HepG2 (cell line): ENCODE data around the gene LILRB2. TPM values are rescaled to one million over a fixed set of nuclear protein-coding genes. Genes with fewer than 3 reads are reported as not detected.
"Not testable (repeated sequence)": the region's sequence is repeated elsewhere in the genome, so short reads cannot be mapped to it uniquely, and the experiment has no call there.

Source experiments
- ATAC-seq: fragments of 200-7000 bp; cut with Tn5 transposase; 3 replicates; pipeline ENCODE4 v1.9.1; 2020; ENCODE audit warnings: mild to moderate bottlenecking, moderate library complexity
- BruUV-seq: library from RNA; stranded (reverse); fragments of 400-500 nt; replicated peaks from 2 replicates; lab custom pipeline; 2021; lab: Mats Ljungman, UMichigan
- CTCF ChIA-PET: fragments of 300-600 bp; formaldehyde crosslinking; extraction: SDS; loops from one replicate; lab custom pipeline; 2021; ENCODE audit warnings: low total read pairs, inconsistent platforms, low intra/inter-chr PET ratio; lab: Yijun Ruan, JAX
- POLR2A ChIA-PET: fragments of 350-600 bp; sonication (Branson Sonifier 250); formaldehyde crosslinking; loops from one replicate; lab custom pipeline; 2020; ENCODE audit warnings: antibody characterized with exemption, inconsistent platforms; lab: Yijun Ruan, JAX
- DNase-seq: peaks from one replicate; pipeline ENCODE4 v3.0.0-alpha.2; 2015; ENCODE audit warnings: low spot score
- FAIRE-seq: peaks from 3 replicates; lab custom pipeline; 2011; peaks lifted over from hg19 to GRCh38; lab: Jason Lieb, UNC
- H2AFZ ChIP-seq: one replicate; pipeline ENCODE4 v1.6.1; 2011; ENCODE audit warnings: low read length, inconsistent platforms
- H3K27ac ChIP-seq: fragments of 300-600 bp; 3 replicates; pipeline ENCODE4 v1.8.0; 2011; ENCODE audit warnings: mixed run types, mild to moderate bottlenecking, mixed read lengths, low read length, inconsistent platforms; ENCODE audit not compliant: insufficient read depth; ENCODE audit errors: extremely low read length
- H3K27me3 ChIP-seq, 2 experiments: fragments of 200-600 bp in 1 of 2; 2 replicates in 1 of 2; 3 replicates in 1 of 2; pipeline versions ENCODE4 v1.6.0 to v1.8.0; 2011; ENCODE audit warnings: low read length in 2 of 2, mild to moderate bottlenecking in 2 of 2, moderate library complexity in 2 of 2, inconsistent platforms in 1 of 2; ENCODE audit not compliant: insufficient read depth in 2 of 2, control insufficient read depth in 1 of 2
- H3K36me3 ChIP-seq, 2 experiments: fragments of 200-600 bp in 1 of 2; replicated peaks in 1 of 2; 2 replicates in 1 of 2; 3 replicates in 1 of 2; pipeline versions ENCODE4 v1.5.1 to v1.8.0; 2011; ENCODE audit warnings: low read length in 2 of 2, inconsistent platforms in 1 of 2; ENCODE audit not compliant: insufficient read depth in 2 of 2, control insufficient read depth in 1 of 2
- H3K4me1 ChIP-seq: 2 replicates; pipeline ENCODE4 v1.5.1; 2012; ENCODE audit warnings: low read length, inconsistent platforms; ENCODE audit not compliant: insufficient read depth
- H3K4me2 ChIP-seq: 2 replicates; pipeline ENCODE4 v1.6.0; 2011; ENCODE audit warnings: low read depth, low read length, inconsistent platforms
- H3K4me3 ChIP-seq, 3 experiments: fragments of 200-600 bp in 1 of 3; sonication (generic), shearing (Covaris generic) in 1 of 3; replicated peaks in 1 of 3; 2 replicates each; pipeline ENCODE4 v1.5.1; 2011 to 2016; ENCODE audit warnings: low read length in 3 of 3, inconsistent platforms in 2 of 3, low read depth in 2 of 3, mild to moderate bottlenecking in 2 of 3, control low read depth in 1 of 3, mixed read lengths in 1 of 3; ENCODE audit not compliant: insufficient read depth in 1 of 3
- H3K79me2 ChIP-seq: one replicate; pipeline ENCODE4 v1.6.1; 2011; ENCODE audit warnings: low read length, inconsistent platforms; ENCODE audit not compliant: insufficient read depth
- H3K9ac ChIP-seq: 2 replicates; pipeline ENCODE4 v1.6.0; 2011; ENCODE audit warnings: mild to moderate bottlenecking, low read depth, low read length, inconsistent platforms; ENCODE audit not compliant: insufficient read depth
- H3K9me3 ChIP-seq: 2 replicates; pipeline ENCODE4 v1.5.1; 2012; ENCODE audit warnings: mild to moderate bottlenecking, low read length
- H4K20me1 ChIP-seq: 2 replicates; pipeline ENCODE4 v1.6.0; 2011; ENCODE audit warnings: inconsistent platforms, mild to moderate bottlenecking, low read length, moderate library complexity; ENCODE audit not compliant: insufficient read depth
- CBFB ChIP-seq: sonication (generic); formaldehyde crosslinking; IDR thresholded peaks from 2 replicates; pipeline ENCODE4 v1.4.0; 2020; ENCODE audit warnings: missing genetic modification reagents
- ETV5 ChIP-seq: IDR thresholded peaks from 2 replicates; pipeline ENCODE4 v1.6.1; 2018; ENCODE audit warnings: missing biosample characterization, missing genetic modification reagents, inconsistent platforms, borderline replicate concordance
- FOSL2 ChIP-seq: sonication (generic); formaldehyde crosslinking; IDR thresholded peaks from 2 replicates; pipeline ENCODE4 v1.4.0; 2020; ENCODE audit warnings: missing genetic modification reagents
- MBD4 ChIP-seq: IDR thresholded peaks from 2 replicates; pipeline ENCODE4 v1.6.1; 2012; ENCODE audit warnings: low read length, inconsistent platforms, borderline replicate concordance
- MNT ChIP-seq: fragments of 450-650 bp; IDR thresholded peaks from 2 replicates; pipeline ENCODE4 v1.6.1; 2016
- NPAS2 ChIP-seq: sonication (generic); formaldehyde crosslinking; IDR thresholded peaks from 2 replicates; pipeline ENCODE4 v1.8.0; 2022; ENCODE audit warnings: mild to moderate bottlenecking, missing genetic modification reagents, borderline replicate concordance
- NR3C1 ChIP-seq: sonication (generic); formaldehyde crosslinking; IDR thresholded peaks from 2 replicates; pipeline ENCODE4 v1.4.0; 2020; ENCODE audit warnings: missing genetic modification reagents
- SNAPC2 ChIP-seq: sonication (generic); formaldehyde crosslinking; IDR thresholded peaks from 2 replicates; pipeline ENCODE4 v1.8.1; 2022; ENCODE audit warnings: mild to moderate bottlenecking, missing genetic modification reagents
- TRIM24 ChIP-seq: sonication (generic); formaldehyde crosslinking; IDR thresholded peaks from 2 replicates; pipeline ENCODE4 v1.8.0; 2022; ENCODE audit warnings: mild to moderate bottlenecking, missing genetic modification reagents
- ZBTB38 ChIP-seq: sonication (generic); formaldehyde crosslinking; IDR thresholded peaks from 2 replicates; pipeline ENCODE4 v1.5.1; 2020; ENCODE audit warnings: mild to moderate bottlenecking, missing genetic modification reagents
- ZFX ChIP-seq: sonication (generic); formaldehyde crosslinking; IDR thresholded peaks from 2 replicates; pipeline ENCODE4 v1.4.0; 2020; ENCODE audit warnings: mild to moderate bottlenecking, low read depth, missing genetic modification reagents, moderate library complexity
- ZMYM2 ChIP-seq: sonication (generic); formaldehyde crosslinking; IDR thresholded peaks from 2 replicates; pipeline ENCODE4 v1.8.0; 2022; ENCODE audit warnings: mild to moderate bottlenecking, missing genetic modification reagents
- ZMYM3 ChIP-seq: sonication (generic); formaldehyde crosslinking; IDR thresholded peaks from 2 replicates; pipeline ENCODE4 v1.5.1; 2020; ENCODE audit warnings: mild to moderate bottlenecking, missing genetic modification reagents
- ZNF333 ChIP-seq: sonication (generic); formaldehyde crosslinking; IDR thresholded peaks from 2 replicates; pipeline ENCODE4 v1.4.0; 2020; ENCODE audit warnings: mild to moderate bottlenecking, missing genetic modification reagents, borderline replicate concordance
- WGBS: methylation state at CpG from one replicate; pipeline ENCODE4 v1.1.6; 2017; ENCODE audit warnings: low lambda C conversion rate; 5-methylcytosine and 5-hydroxymethylcytosine counted together
- in situ Hi-C: cut with HindIII; loops from 2 replicates; pipeline ENCODE4 v1.10.0; 2017; ENCODE audit warnings: low pct_unique_long_range_greater_than_20kb; ENCODE audit not compliant: extremely low pct_ligation_motif_present
- intact Hi-C: fragments of 100-400 bp; cut with micrococcal nuclease; formaldehyde crosslinking; loops from one replicate; pipeline ENCODE4 v1.10.0; 2022; ENCODE audit not compliant: unreplicated experiment
- polyA plus RNA-seq, 8 experiments: library from polyadenylated mRNA; depleted of rRNA in 3 of 8; stranded (reverse) in 7 of 8; unstranded in 1 of 8; fragments of >200 nt; fragmentation: Illumina TruSeq in 4 of 8; extraction: Trizol in 4 of 8; gene quantifications; 2 replicates each; pipeline versions ENCODE4 v1.2.1 to v1.2.3, GENCODE V29; 2011 to 2016; ENCODE audit warnings: low read depth in 4 of 8, missing spikeins in 1 of 8, mixed read lengths in 1 of 8; ENCODE audit not compliant: insufficient read depth in 1 of 8
- total RNA-seq, 5 experiments: library from RNA; depleted of rRNA; stranded (reverse); fragments of >200 nt; fragmentation: Illumina TruSeq; extraction: Trizol; gene quantifications; 2 replicates each; pipeline ENCODE4 v1.2.3, GENCODE V29; 2016; ENCODE audit warnings: low read depth in 1 of 5
- TF ChIP-seq, protein P1 (sequence below): sonication (generic); formaldehyde crosslinking; IDR thresholded peaks from 2 replicates; pipeline ENCODE4 v1.4.0; 2020; ENCODE audit warnings: missing genetic modification reagents

The LILRB2 gene
- total and polyA plus RNA-seq, 2 of the 13 experiments (the other 11 are each of a cell fraction or from before 2014, with no cell fraction given) = not detected

GRCh38 chr19:54274516-54274915 is 6.4 kb downstream of the LILRB2 start:
- H3K27ac ChIP-seq, H3K36me3 ChIP-seq, H3K9ac ChIP-seq, intact Hi-C loops, POLR2A ChIA-PET, ATAC-seq, DNase-seq, in situ Hi-C loops, H3K4me2 ChIP-seq, H3K79me2 ChIP-seq, H3K9me3 ChIP-seq, H3K4me1 ChIP-seq, BruUV-seq, H4K20me1 ChIP-seq, H3K4me3 ChIP-seq, H2AFZ ChIP-seq, CTCF ChIA-PET, FAIRE-seq: not testable (repeated sequence)
- peaks cover 4 to 22% of the 10 kb centered on the region in 2 experiments; a peak in 3 of 5 replicates for H3K27me3 ChIP-seq
- 34% methylated on average over 8 of the region's 9 CpGs for WGBS

DNA sequence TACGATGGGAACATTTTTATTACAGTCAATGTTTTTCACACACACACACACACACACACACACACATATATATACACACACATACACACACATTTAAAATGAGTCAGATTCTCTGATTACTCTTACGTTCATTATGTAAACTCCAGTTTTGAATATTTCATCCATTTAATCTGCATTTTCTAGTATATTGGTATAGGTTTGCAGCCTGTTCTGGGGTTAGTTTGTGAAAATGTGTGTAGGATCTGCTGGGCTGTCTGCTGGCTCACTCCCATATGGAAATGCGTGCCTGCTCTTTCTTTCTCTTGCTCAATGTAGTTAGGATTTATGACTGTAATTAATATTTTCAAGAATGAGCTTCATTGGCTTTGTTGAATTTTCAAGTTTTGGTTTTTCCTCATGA is 7.1 kb downstream of the LILRB2 start:
- peaks cover 2 to 15% of the 10 kb centered on the region in 2 experiments; a peak in 3 of 5 replicates for H3K27me3 ChIP-seq

More for the DNA sequence above, 7.1 kb downstream of the LILRB2 start:
- Histone ChIP-seq H3K9ac (no peak overlapping the region), H3K4me2 (no peak overlapping the region), H3K79me2 (no peaks in the 10 kb centered on the region), H3K9me3 (no peaks in the 10 kb centered on the region), H3K4me3 (no peak overlapping the region), H2AFZ (no peak overlapping the region), H4K20me1 (no peaks in the 10 kb centered on the region), H3K27ac (no peak overlapping the region), H3K4me1 (no peaks in the 10 kb centered on the region), H3K36me3 (no peaks in the 10 kb centered on the region)
- intact Hi-C loops (no loop called here), in situ Hi-C loops (no loop called here)
- no TSS peak for BruUV-seq
- FAIRE-seq = no peak
- TF ChIP-seq ZMYM2 (CRISPR knock-in tag) (no peak), ZFX (CRISPR knock-in tag) (no peak), SNAPC2 (CRISPR knock-in tag) (no peak), TRIM24 (CRISPR knock-in tag) (no peak), MNT (no peak), ZNF333 (CRISPR knock-in tag) (no peak), FOSL2 (CRISPR knock-in tag) (no peak), ETV5 (CRISPR knock-in tag) (no peak), ZBTB38 (CRISPR knock-in tag) (no peak), CBFB (CRISPR knock-in tag) (no peak), ZMYM3 (CRISPR knock-in tag) (no peak), MBD4 (no peak), NR3C1 (no peak), NPAS2 (CRISPR knock-in tag) (no peak)
- TF ChIP-seq, protein P1, sequence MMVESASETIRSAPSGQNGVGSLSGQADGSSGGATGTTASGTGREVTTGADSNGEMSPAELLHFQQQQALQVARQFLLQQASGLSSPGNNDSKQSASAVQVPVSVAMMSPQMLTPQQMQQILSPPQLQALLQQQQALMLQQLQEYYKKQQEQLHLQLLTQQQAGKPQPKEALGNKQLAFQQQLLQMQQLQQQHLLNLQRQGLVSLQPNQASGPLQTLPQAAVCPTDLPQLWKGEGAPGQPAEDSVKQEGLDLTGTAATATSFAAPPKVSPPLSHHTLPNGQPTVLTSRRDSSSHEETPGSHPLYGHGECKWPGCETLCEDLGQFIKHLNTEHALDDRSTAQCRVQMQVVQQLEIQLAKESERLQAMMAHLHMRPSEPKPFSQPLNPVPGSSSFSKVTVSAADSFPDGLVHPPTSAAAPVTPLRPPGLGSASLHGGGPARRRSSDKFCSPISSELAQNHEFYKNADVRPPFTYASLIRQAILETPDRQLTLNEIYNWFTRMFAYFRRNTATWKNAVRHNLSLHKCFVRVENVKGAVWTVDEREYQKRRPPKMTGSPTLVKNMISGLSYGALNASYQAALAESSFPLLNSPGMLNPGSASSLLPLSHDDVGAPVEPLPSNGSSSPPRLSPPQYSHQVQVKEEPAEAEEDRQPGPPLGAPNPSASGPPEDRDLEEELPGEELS = no peak
- ChIA-PET CTCF (no interaction called here), POLR2A (no interaction called here)
- ATAC-seq = no peak
- no peak for DNase-seq
- WGBS = 13% methylated on average over 3 of the region's 3 CpGs
